Endothelial cell of umbilical vein (primary cell): ENCODE measurements around the gene CPB2. TPM values are rescaled to one million over a fixed set of nuclear protein-coding genes. Genes with fewer than 3 reads are reported as not detected.

Source experiments
- BruUV-seq: library from RNA; stranded (reverse); fragments of 400-500 nt; replicated peaks from 2 replicates; lab custom pipeline; 2021; lab: Mats Ljungman, UMichigan
- CTCF ChIA-PET: fragments of 300-600, 350-600 bp; sonication (Branson Sonifier 250); formaldehyde crosslinking; loops from one replicate; lab custom pipeline; 2021; ENCODE audit warnings: antibody characterized with exemption, inconsistent platforms; lab: Charles Lee
- POLR2A ChIA-PET: fragments of 300-600, 350-600 bp; sonication (Branson Sonifier 250); formaldehyde crosslinking; loops from one replicate; lab custom pipeline; 2021; ENCODE audit warnings: antibody characterized with exemption, inconsistent platforms; lab: Charles Lee
- DNase-seq: peaks from one replicate; pipeline ENCODE4 v3.0.0-alpha.2; 2011; ENCODE audit warnings: low read depth, low spot score
- FAIRE-seq: peaks from 2 replicates; lab custom pipeline; 2011; peaks lifted over from hg19 to GRCh38; lab: Jason Lieb, UNC
- H2AFZ ChIP-seq: 2 replicates; pipeline ENCODE4 v1.6.0; 2012; ENCODE audit warnings: low read depth, low read length, control low read depth, inconsistent platforms
- H3K27ac ChIP-seq: 2 replicates; pipeline ENCODE4 v1.5.1; 2011; ENCODE audit warnings: low read depth, mild to moderate bottlenecking, control low read depth, low read length, moderate library complexity; ENCODE audit not compliant: insufficient read depth
- H3K27me3 ChIP-seq, 2 experiments: 2 replicates each; pipeline versions ENCODE4 v1.6.0 to v1.6.1; 2011; ENCODE audit warnings: low read length in 2 of 2, mixed read lengths in 1 of 2; ENCODE audit not compliant: control insufficient read depth in 2 of 2, insufficient read depth in 2 of 2
- H3K36me3 ChIP-seq, 2 experiments: 2 replicates in 1 of 2; 3 replicates in 1 of 2; pipeline ENCODE4 v1.5.1; 2011; ENCODE audit warnings: low read length in 2 of 2, mild to moderate bottlenecking in 1 of 2, moderate library complexity in 1 of 2; ENCODE audit not compliant: control insufficient read depth in 2 of 2, insufficient read depth in 2 of 2; ENCODE audit errors: extremely low read depth in 1 of 2
- H3K4me1 ChIP-seq: 3 replicates; pipeline ENCODE4 v1.5.1; 2011; ENCODE audit warnings: mild to moderate bottlenecking, low read length; ENCODE audit not compliant: control insufficient read depth, insufficient read depth; ENCODE audit errors: extremely low read depth
- H3K4me2 ChIP-seq: 2 replicates; pipeline ENCODE4 v1.6.1; 2011; ENCODE audit warnings: low read length, control low read depth, mixed read lengths; ENCODE audit not compliant: insufficient read depth
- H3K4me3 ChIP-seq, 3 experiments: fragments of 200-600 bp in 1 of 3; sonication (generic), shearing (Covaris generic) in 1 of 3; replicated peaks in 1 of 3; 2 replicates each; pipeline ENCODE4 v1.5.1; 2011 to 2016; ENCODE audit warnings: control low read depth in 3 of 3, low read length in 3 of 3, mild to moderate bottlenecking in 2 of 3, inconsistent platforms in 1 of 3, low read depth in 1 of 3, moderate library complexity in 1 of 3; ENCODE audit not compliant: insufficient read depth in 1 of 3
- H3K79me2 ChIP-seq: 2 replicates; pipeline ENCODE4 v1.6.0; 2012; ENCODE audit warnings: low read length, inconsistent platforms; ENCODE audit not compliant: control insufficient read depth, insufficient read depth
- H3K9ac ChIP-seq: replicated peaks from 2 replicates; pipeline ENCODE3; 2011; ENCODE audit warnings: low read length, control low read depth; ENCODE audit not compliant: insufficient read depth; ENCODE audit errors: extremely low read depth
- H3K9me1 ChIP-seq: replicated peaks from 3 replicates; pipeline ENCODE4 v1.6.0; 2011; ENCODE audit warnings: mild to moderate bottlenecking, low read length; ENCODE audit not compliant: control insufficient read depth, insufficient read depth; ENCODE audit errors: extremely low read depth
- H3K9me3 ChIP-seq: replicated peaks from 2 replicates; pipeline ENCODE4 v1.5.1; 2012; ENCODE audit warnings: low read length, inconsistent platforms; ENCODE audit not compliant: control insufficient read depth, insufficient read depth
- H4K20me1 ChIP-seq: replicated peaks from 2 replicates; pipeline ENCODE3; 2011; ENCODE audit warnings: mild to moderate bottlenecking, low read length; ENCODE audit not compliant: control insufficient read depth, insufficient read depth; ENCODE audit errors: extremely low read depth
- CTCF ChIP-seq, 2 donors: IDR thresholded peaks; 1 replicate in 1 of 2; 2 replicates in 1 of 2; pipeline ENCODE4 v1.5.1; 2011; ENCODE audit warnings: low read length in 2 of 2, mild to moderate bottlenecking in 2 of 2, moderate library complexity in 2 of 2, control low read depth in 1 of 2, inconsistent platforms in 1 of 2, low read depth in 1 of 2; ENCODE audit not compliant: insufficient read depth in 1 of 2; ENCODE audit errors: extremely low read depth in 1 of 2
- EZH2 ChIP-seq: IDR thresholded peaks from 2 replicates; pipeline ENCODE4 v1.6.1; 2012; ENCODE audit warnings: borderline replicate concordance, low read depth, mild to moderate bottlenecking, moderate library complexity, low read length, inconsistent platforms; ENCODE audit not compliant: severe bottlenecking
- FOS ChIP-seq: IDR thresholded peaks from 2 replicates; pipeline ENCODE4 v1.6.1; 2011; ENCODE audit warnings: mild to moderate bottlenecking, low read length, moderate library complexity, borderline replicate concordance; ENCODE audit not compliant: insufficient read depth
- GATA2 ChIP-seq: IDR thresholded peaks from 2 replicates; pipeline ENCODE4 v1.7.0; 2011; ENCODE audit warnings: low read depth, mild to moderate bottlenecking, moderate library complexity, mixed read lengths, low read length; ENCODE audit not compliant: insufficient read length, insufficient read depth
- JUN ChIP-seq: IDR thresholded peaks from 2 replicates; pipeline ENCODE4 v1.6.1; 2011; ENCODE audit warnings: borderline replicate concordance, low read depth; ENCODE audit not compliant: insufficient read length, insufficient read depth
- MAX ChIP-seq: IDR thresholded peaks from 2 replicates; pipeline ENCODE4 v1.6.1; 2011; ENCODE audit not compliant: insufficient read depth, insufficient read length
- MYC ChIP-seq: IDR thresholded peaks from one replicate; pipeline ENCODE4 v1.6.1; 2011; ENCODE audit warnings: mild to moderate bottlenecking, low read depth, low read length
- POLR2A ChIP-seq: IDR thresholded peaks from 2 replicates; pipeline ENCODE4 v1.6.1; 2012; ENCODE audit warnings: low read depth, mild to moderate bottlenecking, control low read depth, low read length
- POLR2AphosphoS5 ChIP-seq: IDR thresholded peaks from 2 replicates; pipeline ENCODE4 v1.6.1; 2012; ENCODE audit warnings: low read depth, mild to moderate bottlenecking, control low read depth, low read length, moderate library complexity; ENCODE audit not compliant: insufficient read depth
- dilution Hi-C: fragments of 300-500 bp; cut with MboI; formaldehyde crosslinking; loops from one replicate; pipeline ENCODE4 v1.15.0; 2019; ENCODE audit warnings: low sequenced_read_pairs; ENCODE audit not compliant: extremely low pct_ligation_motif_present
- intact Hi-C: fragments of 100-400 bp; cut with micrococcal nuclease; formaldehyde crosslinking; loops from one replicate; pipeline ENCODE4 v1.10.0; 2022
- polyA plus RNA-seq, 4 experiments: library from polyadenylated mRNA; depleted of rRNA in 3 of 4; stranded (reverse) in 3 of 4; unstranded in 1 of 4; fragments of >200 nt; gene quantifications; 2 replicates each; pipeline versions ENCODE4 v1.2.1 to v1.2.3, GENCODE V29; 2011 to 2012; ENCODE audit warnings: missing spikeins in 1 of 4
- total RNA-seq: library from RNA; stranded (reverse); gene quantifications from 2 replicates; pipeline ENCODE4 v1.2.3, GENCODE V29; 2021

The CPB2 gene
- total and polyA plus RNA-seq, 2 donors (not counting 3 experiments of a cell fraction or from before 2014, with no cell fraction given): not detected

- no peak overlapping the region for H3K9ac ChIP-seq
- ChIA-PET CTCF (no interaction called here), POLR2A (no interaction called here)
- H3K79me2 ChIP-seq: no peaks in the 10 kb centered on the region
- no peaks in the 10 kb centered on the region for H3K9me1 ChIP-seq
- H3K4me2 ChIP-seq: no peak overlapping the region
- FAIRE-seq (no peak), DNase-seq (no peak)
- H4K20me1 ChIP-seq: no peaks in the 10 kb centered on the region
- H3K27me3 ChIP-seq: peaks cover 0 to 5% of the 10 kb centered on the region in 2 experiments
- no peaks in the 10 kb centered on the region for H3K9me3 ChIP-seq
- BruUV-seq: no TSS peak
- no peak overlapping the region for H2AFZ ChIP-seq
- TF ChIP-seq POLR2AphosphoS5 (no peak), MYC (no peak), GATA2 (no peak), CTCF (IDR thresholded peaks at IDR 0.05; ENCODE audit: extremely low read depth in 1 of 2, insufficient read depth in 1 of 2, low read depth in 1 of 2, low read length in 2 of 2) (no peak), FOS (no peak), POLR2A (no peak), MAX (no peak), JUN (no peak), EZH2 (no peak)
- dilution Hi-C loops (no loop called here), intact Hi-C loops (no loop called here)
- no peak overlapping the region for H3K27ac ChIP-seq
- H3K36me3 ChIP-seq: no peaks in the 10 kb centered on the region
- no peak overlapping the region for H3K4me3 ChIP-seq
- no peaks in the 10 kb centered on the region for H3K4me1 ChIP-seq
Observed at GRCh38 chr13:46077265-46077664, 27.6 kb downstream of the CPB2 start.
